NCI-H2107 treated with DMSO at 0.1 percent for 48 hours (cell line): ENCODE results near the gene PLEKHG5.

Experiments used
- DNase-seq: peaks from one replicate; lab custom pipeline; 2025; ENCODE audit not compliant: unreplicated experiment; lab: John Stamatoyannopoulos, UW

Gene PLEKHG5

GRCh38 chr1:6491480-6491962 lies at the start of gene PLEKHG5:
Gene PLEKHG5 (minus strand): TSS chr1:6491667. CDS start chr1:6477571, 14,096 bp downstream.
- no peak for DNase-seq

- no peak for DNase-seq
These were observed 47.5 kb upstream of the PLEKHG5 start for GRCh38 chr1:6538956-6539355.

GRCh38 chr1:6536291-6536690 lies 44.8 kb upstream of the PLEKHG5 start:
- no peak for DNase-seq

GRCh38 chr1:6535214-6535613 lies 43.7 kb upstream of the PLEKHG5 start:
- DNase-seq: no peak

GRCh38 chr1:6534248-6534822 lies 42.9 kb upstream of the PLEKHG5 start:
- DNase-seq: no peak

- no peak for DNase-seq
These were observed 40.5 kb upstream of the PLEKHG5 start for GRCh38 chr1:6531996-6532395.

- no peak for DNase-seq
These were observed 39.2 kb upstream of the PLEKHG5 start for GRCh38 chr1:6530504-6531160.

- no peak for DNase-seq
These were observed 37.0 kb upstream of the PLEKHG5 start for GRCh38 chr1:6528492-6528891.

- no peak for DNase-seq
These were observed 34.8 kb upstream of the PLEKHG5 start for GRCh38 chr1:6526316-6526715.

- DNase-seq: no peak
These were observed 32.1 kb upstream of the PLEKHG5 start for GRCh38 chr1:6523566-6523965.

- DNase-seq: no peak
These were observed 30.1 kb upstream of the PLEKHG5 start for GRCh38 chr1:6521536-6521935.

- DNase-seq: no peak
These were observed 28.6 kb upstream of the PLEKHG5 start for GRCh38 chr1:6519935-6520671.

- no peak for DNase-seq
These were observed 28.0 kb upstream of the PLEKHG5 start for GRCh38 chr1:6519491-6519934.

GRCh38 chr1:6517435-6517851 lies 26.0 kb upstream of the PLEKHG5 start:
- no peak for DNase-seq

GRCh38 chr1:6515771-6516170 lies 24.3 kb upstream of the PLEKHG5 start:
- no peak for DNase-seq

- no peak for DNase-seq
These were observed 21.9 kb upstream of the PLEKHG5 start for GRCh38 chr1:6513320-6513801.

GRCh38 chr1:6512908-6513280 lies 21.4 kb upstream of the PLEKHG5 start:
- no peak for DNase-seq

GRCh38 chr1:6512245-6512907 lies 20.9 kb upstream of the PLEKHG5 start:
- DNase-seq: no peak

- no peak for DNase-seq
These were observed 20.2 kb upstream of the PLEKHG5 start for GRCh38 chr1:6511561-6512244.

- no peak for DNase-seq
These were observed 19.6 kb upstream of the PLEKHG5 start for GRCh38 chr1:6511056-6511455.

- DNase-seq: no peak
These were observed 19.0 kb upstream of the PLEKHG5 start for GRCh38 chr1:6510493-6510892.
